ENCODE measurements around the gene AGA.

GRCh38 chr4:177448850-177449249 lies 6.6 kb upstream of the AGA start:
- no peak for TF ChIP-seq CTCF (conservative IDR thresholded peaks at IDR 0.05; ENCODE audit: low read length)
- TF ChIP-seq EZH2phosphoT487 (IDR thresholded peaks at IDR 0.05; ENCODE audit: borderline replicate concordance): no peak
